Activated CD4-positive, alpha-beta T cell treated with anti-CD3 and anti-CD28 coated beads, Interleukin-2, amount 50 U/mL, for 4 hours (primary cell): ENCODE data around the gene LCLAT1.

Experiments used
- DNase-seq, 2 experiments: peaks; one replicate each; pipeline ENCODE4 v3.0.0-alpha.2; 2020

The LCLAT1 gene

GRCh38 chr2:30424231-30424630 is 22.8 kb upstream of the LCLAT1 start:
- DNase-seq: no peak

- no peak for DNase-seq
Measured at GRCh38 chr2:30425326-30425725, 21.7 kb upstream of the LCLAT1 start.

GRCh38 chr2:30427606-30428347 is 19.3 kb upstream of the LCLAT1 start:
- DNase-seq: no peak

GRCh38 chr2:30428348-30428662 is 18.7 kb upstream of the LCLAT1 start:
- DNase-seq: no peak

- no peak for DNase-seq
Measured at GRCh38 chr2:30428827-30429461, 18.1 kb upstream of the LCLAT1 start.

- DNase-seq: no peak
Measured at GRCh38 chr2:30433541-30434299, 13.3 kb upstream of the LCLAT1 start.

GRCh38 chr2:30434708-30435107 is 12.3 kb upstream of the LCLAT1 start:
- DNase-seq: no peak

GRCh38 chr2:30436859-30437435 is 10.1 kb upstream of the LCLAT1 start:
- DNase-seq: no peak

- DNase-seq: no peak
Measured at GRCh38 chr2:30437809-30438548, 9.1 kb upstream of the LCLAT1 start.

- no peak for DNase-seq
Measured at GRCh38 chr2:30439296-30439695, 7.8 kb upstream of the LCLAT1 start.

GRCh38 chr2:30439879-30440278 is 7.2 kb upstream of the LCLAT1 start:
- DNase-seq: no peak

GRCh38 chr2:30441023-30441422 is 6.0 kb upstream of the LCLAT1 start:
- no peak for DNase-seq

- DNase-seq: no peak
Measured at GRCh38 chr2:30443081-30443480, 4.0 kb upstream of the LCLAT1 start.

- no peak for DNase-seq
Measured at GRCh38 chr2:30444273-30444672, 2.8 kb upstream of the LCLAT1 start.

GRCh38 chr2:30445266-30445821 is 1.7 kb upstream of the LCLAT1 start:
- no peak for DNase-seq

- no peak for DNase-seq
Measured at GRCh38 chr2:30446602-30447148, 371 bp upstream of the LCLAT1 start.

GRCh38 chr2:30448308-30448707 is 1.3 kb downstream of the LCLAT1 start:
- DNase-seq: no peak

- no peak for DNase-seq
Measured at GRCh38 chr2:30448866-30449265, 1.8 kb downstream of the LCLAT1 start.

- DNase-seq: no peak
Measured at GRCh38 chr2:30450025-30450424, 3.0 kb downstream of the LCLAT1 start.

- no peak for DNase-seq
Measured at GRCh38 chr2:30453498-30453897, 6.5 kb downstream of the LCLAT1 start.

- DNase-seq: no peak
Measured at GRCh38 chr2:30454571-30454970, 7.5 kb downstream of the LCLAT1 start.

GRCh38 chr2:30455114-30455738 is 8.2 kb downstream of the LCLAT1 start:
- no peak for DNase-seq
